ENCODE results near the gene CCL4. TPM values are rescaled to one million over a fixed set of nuclear protein-coding genes. Genes with fewer than 3 reads are reported as not detected.
"Not testable (repeated sequence)": the region's sequence is repeated elsewhere in the genome, so short reads cannot be mapped to it uniquely, and the experiment has no call there.

Gene CCL4
- total RNA-seq, 3 donors from 2014 or later (not counting 1 experiment from before 2014, with no cell fraction given) = 360 to 532 (median 476) TPM

DNA sequence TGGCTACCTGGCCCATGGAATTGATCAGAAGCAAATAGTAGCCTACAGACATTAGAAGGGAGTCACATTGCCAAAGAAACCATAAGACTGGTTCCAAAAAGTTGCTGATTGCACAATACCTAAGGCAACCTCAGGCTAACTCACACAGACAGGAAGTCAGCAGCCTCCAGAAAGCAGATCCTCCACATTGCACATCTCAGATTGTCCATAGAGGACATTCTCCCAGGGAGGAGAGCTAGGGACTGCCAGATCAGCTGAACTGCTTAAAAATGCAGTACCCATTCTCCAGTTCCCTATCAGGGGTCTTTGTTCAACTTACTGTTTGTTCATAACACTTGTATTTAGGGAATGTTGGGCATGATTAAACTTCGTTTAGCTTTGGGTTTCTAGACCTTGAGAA is 17.9 kb upstream of the CCL4 start:
- no peak overlapping the region for H3K4me3 ChIP-seq (ENCODE audit: low read length)
- Mint-ChIP-seq H3K4me1 (peaks cover 96 to 99% of the 10 kb centered on the region in 2 donors), H3K9me3 (peaks cover 0 to 2% of the 10 kb centered on the region in 2 donors), H3K27me3 (ENCODE audit: low read depth in 2 of 2) (peaks cover 0 to 2% of the 10 kb centered on the region in 2 donors), H3K36me3 (no peaks in the 10 kb centered on the region), H3K27ac (peak overlapping the region; percentile 100), H3K4me3 (peak overlapping the region; percentile 75)
- TF ChIP-seq, protein P1, sequence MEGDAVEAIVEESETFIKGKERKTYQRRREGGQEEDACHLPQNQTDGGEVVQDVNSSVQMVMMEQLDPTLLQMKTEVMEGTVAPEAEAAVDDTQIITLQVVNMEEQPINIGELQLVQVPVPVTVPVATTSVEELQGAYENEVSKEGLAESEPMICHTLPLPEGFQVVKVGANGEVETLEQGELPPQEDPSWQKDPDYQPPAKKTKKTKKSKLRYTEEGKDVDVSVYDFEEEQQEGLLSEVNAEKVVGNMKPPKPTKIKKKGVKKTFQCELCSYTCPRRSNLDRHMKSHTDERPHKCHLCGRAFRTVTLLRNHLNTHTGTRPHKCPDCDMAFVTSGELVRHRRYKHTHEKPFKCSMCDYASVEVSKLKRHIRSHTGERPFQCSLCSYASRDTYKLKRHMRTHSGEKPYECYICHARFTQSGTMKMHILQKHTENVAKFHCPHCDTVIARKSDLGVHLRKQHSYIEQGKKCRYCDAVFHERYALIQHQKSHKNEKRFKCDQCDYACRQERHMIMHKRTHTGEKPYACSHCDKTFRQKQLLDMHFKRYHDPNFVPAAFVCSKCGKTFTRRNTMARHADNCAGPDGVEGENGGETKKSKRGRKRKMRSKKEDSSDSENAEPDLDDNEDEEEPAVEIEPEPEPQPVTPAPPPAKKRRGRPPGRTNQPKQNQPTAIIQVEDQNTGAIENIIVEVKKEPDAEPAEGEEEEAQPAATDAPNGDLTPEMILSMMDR (IDR thresholded peaks at IDR 0.05) = no peak
- peaks cover 76% of the 10 kb centered on the region for H3K4me1 ChIP-seq (ENCODE audit: control insufficient read depth, insufficient read depth, low read length)
- DNase-seq (peak in 1 of 2 donors; percentile 46), ATAC-seq (peak in 1 of 3 donors; percentile 4)
- intact Hi-C loops (cut with micrococcal nuclease) = loop anchor here (5.0 to 10.0 kb wide), 2 partner anchors 193 to 841 kb away; partner anchors contain the start of gene SLFN5
- H3K9me3 ChIP-seq (ENCODE audit: control insufficient read depth, insufficient read depth, low read length) = no peaks in the 10 kb centered on the region
- 23% methylated on average over 1 of the region's 1 CpG for WGBS (ENCODE audit: insufficient coverage)
- peak overlapping the region; percentile 85 for H3K27ac ChIP-seq (ENCODE audit: low read length)
- no peaks in the 10 kb centered on the region for H3K27me3 ChIP-seq (ENCODE audit: control insufficient read depth, insufficient read depth, low read length)
- H3K36me3 ChIP-seq (ENCODE audit: control insufficient read depth, insufficient read depth, low read length) = no peaks in the 10 kb centered on the region

GRCh38 chr17:36086791-36087190 is 16.8 kb upstream of the CCL4 start:
- Mint-ChIP-seq H3K4me1 (peaks cover 91 to 97% of the 10 kb centered on the region in 2 donors), H3K36me3 (no peaks in the 10 kb centered on the region), H3K27ac (peak overlapping the region; percentile 100), H3K9me3 (peaks cover 0 to 2% of the 10 kb centered on the region in 2 donors), H3K4me3 (peak overlapping the region; percentile 59), H3K27me3 (ENCODE audit: low read depth in 2 of 2) (peaks cover 0 to 2% of the 10 kb centered on the region in 2 donors)
- no peak for DNase-seq
- Histone ChIP-seq H3K36me3 (ENCODE audit: control insufficient read depth, insufficient read depth, low read length) (no peaks in the 10 kb centered on the region), H3K4me1 (ENCODE audit: control insufficient read depth, insufficient read depth, low read length) (peaks cover 70% of the 10 kb centered on the region), H3K9me3 (ENCODE audit: control insufficient read depth, insufficient read depth, low read length) (no peaks in the 10 kb centered on the region), H3K27me3 (ENCODE audit: control insufficient read depth, insufficient read depth, low read length) (no peaks in the 10 kb centered on the region), H3K4me3 (ENCODE audit: low read length) (no peak overlapping the region), H3K27ac (ENCODE audit: low read length) (no peak overlapping the region)
- TF ChIP-seq, protein P1 (IDR thresholded peaks at IDR 0.05) = no peak
- no peak for ATAC-seq
- intact Hi-C loops (cut with micrococcal nuclease) = loop anchor here (5.0 to 10.0 kb wide), 2 partner anchors 194 to 842 kb away; partner anchors contain the start of gene SLFN5
- WGBS (ENCODE audit: insufficient coverage) = no CpG with 5 or more reads among the region's 1 CpG

- H3K4me1 ChIP-seq (ENCODE audit: control insufficient read depth, insufficient read depth, low read length) = peaks cover 69% of the 10 kb centered on the region
- not testable (repeated sequence) for H3K36me3 Mint-ChIP-seq; H3K27me3 ChIP-seq (ENCODE audit: control insufficient read depth, insufficient read depth, low read length); H3K27ac ChIP-seq (ENCODE audit: low read length); H3K27me3 Mint-ChIP-seq (ENCODE audit: low read depth in 2 of 2); H3K9me3 ChIP-seq (ENCODE audit: control insufficient read depth, insufficient read depth, low read length); DNase-seq; H3K36me3 ChIP-seq (ENCODE audit: control insufficient read depth, insufficient read depth, low read length); H3K4me3 ChIP-seq (ENCODE audit: low read length); H3K9me3 Mint-ChIP-seq; ATAC-seq
- peaks cover 91 to 95% of the 10 kb centered on the region in 2 donors for H3K4me1 Mint-ChIP-seq
- intact Hi-C loops (cut with micrococcal nuclease) = loop anchor here (5.0 to 10.0 kb wide), 2 partner anchors 195 to 843 kb away; partner anchors contain the start of gene SLFN5
- peak overlapping the region; percentile 100 for H3K27ac Mint-ChIP-seq
- peak overlapping the region; percentile 59 for H3K4me3 Mint-ChIP-seq
- no CpG with 5 or more reads among the region's 3 CpGs for WGBS (ENCODE audit: insufficient coverage)
Observed at GRCh38 chr17:36087471-36087870, 16.2 kb upstream of the CCL4 start.

GRCh38 chr17:36087897-36088572 is 15.6 kb upstream of the CCL4 start:
- not testable (repeated sequence) for H3K36me3 ChIP-seq (ENCODE audit: control insufficient read depth, insufficient read depth, low read length); H3K27me3 ChIP-seq (ENCODE audit: control insufficient read depth, insufficient read depth, low read length); H3K36me3 Mint-ChIP-seq; H3K9me3 Mint-ChIP-seq; H3K9me3 ChIP-seq (ENCODE audit: control insufficient read depth, insufficient read depth, low read length); H3K27me3 Mint-ChIP-seq (ENCODE audit: low read depth in 2 of 2)
- Histone ChIP-seq H3K27ac (ENCODE audit: low read length) (peak overlapping the region; percentile 87), H3K4me1 (ENCODE audit: control insufficient read depth, insufficient read depth, low read length) (peaks cover 64% of the 10 kb centered on the region), H3K4me3 (ENCODE audit: low read length) (peak overlapping the region; percentile 33)
- DNase-seq (peak in 1 of 2 donors; percentile 56), ATAC-seq (peak; percentile 31 to 63 (median 38))
- WGBS (ENCODE audit: insufficient coverage) = 95% methylated on average over 3 of the region's 10 CpGs
- Mint-ChIP-seq H3K4me1 (peaks cover 91 to 94% of the 10 kb centered on the region in 2 donors), H3K4me3 (peak overlapping the region; percentile 91), H3K27ac (peak overlapping the region; percentile 100)
- intact Hi-C loops (cut with micrococcal nuclease) = loop anchor here (2.0 to 10.0 kb wide), 3 partner anchors 101 to 843 kb away; partner anchors contain the start of gene SLFN5
